ENCODE results near the gene KRTAP12-3.
"Not testable (repeated sequence)": the region's sequence is repeated elsewhere in the genome, so short reads cannot be mapped to it uniquely, and the experiment has no call there.

KRTAP12-3 gene

DNA sequence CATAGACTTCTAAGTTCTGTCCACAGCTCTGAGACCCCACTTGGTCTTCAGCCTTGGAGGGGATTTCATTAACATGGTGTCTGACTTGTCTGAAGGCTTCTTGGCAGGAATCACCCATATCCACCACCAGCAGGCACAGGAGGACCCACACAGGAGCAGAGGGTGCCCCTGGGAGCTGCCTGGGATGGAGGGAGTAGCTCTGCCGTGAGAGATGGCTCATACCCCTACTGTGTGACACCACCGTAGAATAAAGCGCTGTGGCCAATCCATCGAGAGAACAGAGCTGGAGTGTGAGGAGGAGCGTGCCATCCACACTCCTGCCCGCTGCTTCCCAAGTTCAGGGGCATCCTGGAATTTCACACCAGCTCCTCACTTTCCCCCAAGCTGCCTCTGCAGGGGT is 27.3 kb downstream of the KRTAP12-3 start:
- DNase-seq (ENCODE audit: low read depth), result not testable (repeated sequence)

GRCh38 chr21:44686000-44686781 is 28.5 kb downstream of the KRTAP12-3 start:
- no peak for DNase-seq (ENCODE audit: low read depth)

DNA sequence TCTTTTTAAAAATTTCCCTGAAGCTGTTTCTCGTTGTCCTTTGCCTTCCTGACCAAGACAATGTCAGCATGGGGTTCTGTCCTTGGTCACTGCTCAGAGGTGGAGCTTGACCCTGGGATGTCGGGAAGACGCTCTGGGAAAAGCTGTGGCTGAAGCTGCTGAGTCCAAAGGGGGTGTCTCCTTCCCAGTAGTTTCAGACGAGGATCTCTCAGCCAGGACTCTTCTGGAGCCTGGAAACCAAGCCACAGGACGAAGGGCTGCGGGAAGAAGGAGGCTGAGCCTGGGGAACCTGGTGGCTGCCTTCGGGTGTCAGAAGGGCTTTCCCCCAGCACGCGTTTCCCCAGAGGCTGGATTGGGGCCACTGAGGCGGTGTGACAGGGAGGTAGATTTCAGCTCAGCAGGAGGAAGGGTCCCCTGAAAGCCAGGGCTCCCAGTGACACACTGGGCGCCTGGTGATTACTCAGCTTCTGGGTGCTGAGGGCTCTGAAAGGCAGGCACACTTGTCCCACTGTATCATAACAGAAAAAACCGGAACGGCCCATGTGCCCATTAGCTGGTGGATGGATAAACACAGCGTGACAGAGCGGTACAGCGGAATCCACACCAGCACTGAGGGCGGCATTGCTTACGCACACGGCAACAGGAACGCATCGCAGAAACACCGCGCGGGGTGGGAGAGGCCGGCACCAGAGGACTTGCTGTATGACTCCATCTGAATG is 29.3 kb downstream of the KRTAP12-3 start:
- no peak for DNase-seq (ENCODE audit: low read depth)

- no peak for DNase-seq (ENCODE audit: low read depth)
Measured at GRCh38 chr21:44687671-44688070, 29.9 kb downstream of the KRTAP12-3 start.

DNA sequence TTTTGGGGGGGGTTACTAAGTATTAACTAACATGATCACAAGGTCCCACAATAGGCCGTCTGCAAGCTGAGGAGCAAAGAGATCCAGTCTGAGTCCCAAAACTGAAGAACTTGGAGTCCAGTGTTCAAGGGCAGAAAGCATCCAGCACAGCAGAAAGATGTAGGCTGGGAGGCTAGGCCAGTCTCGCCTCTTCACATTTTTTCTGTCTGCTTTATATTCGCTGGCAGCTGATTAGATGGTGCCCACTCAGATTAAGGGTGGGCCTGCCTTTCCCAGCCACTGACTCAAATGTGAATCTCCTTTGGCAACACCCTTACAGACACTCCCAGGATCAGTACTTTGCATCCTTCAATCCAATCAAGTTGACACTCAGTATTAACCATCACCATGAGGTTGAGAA is 32.0 kb downstream of the KRTAP12-3 start:
- not testable (repeated sequence) for DNase-seq (ENCODE audit: low read depth)

- DNase-seq (ENCODE audit: low read depth), result no peak
Measured at GRCh38 chr21:44691686-44692085, 34.0 kb downstream of the KRTAP12-3 start.

DNA sequence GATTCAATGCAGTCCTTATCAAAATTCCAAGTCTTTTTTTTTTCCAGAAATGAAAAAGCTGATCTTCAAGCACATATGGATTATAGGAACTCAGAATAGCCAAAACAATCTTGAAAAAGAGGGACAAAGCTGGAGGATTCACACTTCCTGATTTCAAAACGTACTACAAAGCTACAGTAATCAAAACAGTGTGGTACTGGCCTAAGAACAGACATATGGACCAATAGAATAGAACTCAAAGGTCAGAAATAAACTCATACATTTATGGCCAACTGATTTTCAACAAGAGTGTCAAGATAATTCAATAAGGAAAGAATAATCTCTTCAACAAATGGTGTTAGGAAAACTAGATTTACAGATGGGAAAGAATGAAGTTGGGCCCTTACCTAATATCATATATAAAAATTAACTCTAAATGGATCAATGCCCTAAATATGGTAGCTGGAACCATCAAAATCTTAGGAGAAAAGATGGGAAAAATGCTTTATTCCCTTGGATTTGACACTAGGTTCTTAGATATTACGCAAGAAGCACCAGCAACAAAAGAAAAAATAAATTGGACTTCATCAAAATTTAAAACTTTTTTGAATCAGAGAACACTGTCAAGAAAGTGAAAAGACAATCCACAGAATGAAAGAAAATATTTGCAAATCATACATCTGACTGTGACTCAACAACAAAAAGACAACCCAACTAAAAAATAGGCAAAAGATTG is 35.2 kb downstream of the KRTAP12-3 start:
- DNase-seq (ENCODE audit: low read depth), result no peak

DNA sequence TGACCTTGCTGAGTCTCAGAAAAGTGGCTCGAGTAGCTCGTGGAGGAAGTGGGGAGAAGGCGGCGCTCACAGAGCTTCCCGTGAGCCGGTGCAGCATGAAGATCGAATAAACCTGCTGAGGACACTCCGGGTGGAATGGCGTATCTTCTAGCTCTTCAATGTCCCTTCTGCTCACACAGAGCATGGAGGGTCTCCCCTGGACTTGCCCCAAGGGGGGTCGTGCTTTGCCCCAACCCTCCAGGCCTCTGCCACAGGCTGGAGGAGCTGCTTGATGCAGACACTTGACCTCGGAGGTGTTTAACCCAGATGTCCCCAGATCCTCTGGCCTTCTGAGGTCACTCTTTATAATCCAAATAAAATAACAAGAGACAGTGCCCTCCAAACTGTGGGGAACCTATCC is 37.0 kb downstream of the KRTAP12-3 start:
- no peak for DNase-seq (ENCODE audit: low read depth)

DNA sequence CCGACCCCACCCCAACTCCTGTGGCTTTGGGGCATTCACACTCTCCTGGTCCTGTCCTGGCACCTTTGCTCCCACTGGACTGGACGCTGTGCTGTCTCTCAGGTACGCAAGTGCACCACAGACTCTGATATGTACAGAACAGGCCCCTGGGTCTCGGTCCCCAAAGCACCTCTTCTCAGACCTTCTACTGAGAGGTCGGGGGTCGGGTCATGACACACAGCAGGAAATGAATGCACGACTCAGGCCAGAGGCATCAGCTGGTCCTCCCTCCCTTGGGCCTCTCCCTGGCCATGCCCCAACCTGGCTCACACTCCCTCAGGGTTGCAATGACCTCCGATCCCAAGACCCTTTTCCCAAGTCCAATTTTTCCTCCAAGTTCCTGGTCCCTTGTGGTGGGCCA is 37.5 kb downstream of the KRTAP12-3 start:
- DNase-seq (ENCODE audit: low read depth), result no peak

GRCh38 chr21:44695641-44696040 is 37.9 kb downstream of the KRTAP12-3 start:
- DNase-seq (ENCODE audit: low read depth), result no peak

DNA sequence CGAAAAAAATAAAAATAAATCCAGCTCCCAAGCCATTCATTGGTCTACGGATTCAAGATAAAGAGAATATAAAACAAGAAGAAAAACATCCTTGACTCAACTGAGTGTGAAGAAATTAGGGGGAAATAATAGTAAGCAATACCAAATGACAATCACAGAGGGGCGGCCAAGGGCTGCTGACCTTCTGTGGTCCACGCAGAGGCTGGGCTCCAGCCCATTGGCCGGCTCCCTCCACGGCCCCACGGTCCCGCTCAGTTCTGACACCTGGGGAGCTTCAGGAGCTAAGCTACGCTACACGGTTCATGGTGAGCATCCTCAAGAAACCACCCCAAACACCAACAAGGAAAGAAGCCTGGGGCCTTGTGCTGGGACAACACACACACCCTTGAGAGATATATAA is 38.8 kb downstream of the KRTAP12-3 start:
- DNase-seq (ENCODE audit: low read depth), result no peak

- DNase-seq (ENCODE audit: low read depth), result not testable (repeated sequence)
Measured at GRCh38 chr21:44697172-44697810, 39.6 kb downstream of the KRTAP12-3 start, which contains the start of gene KRTAP10-12. Gene KRTAP10-12 (plus strand): TSS chr21:44697172. CDS start chr21:44697202, 30 bp downstream.

DNA sequence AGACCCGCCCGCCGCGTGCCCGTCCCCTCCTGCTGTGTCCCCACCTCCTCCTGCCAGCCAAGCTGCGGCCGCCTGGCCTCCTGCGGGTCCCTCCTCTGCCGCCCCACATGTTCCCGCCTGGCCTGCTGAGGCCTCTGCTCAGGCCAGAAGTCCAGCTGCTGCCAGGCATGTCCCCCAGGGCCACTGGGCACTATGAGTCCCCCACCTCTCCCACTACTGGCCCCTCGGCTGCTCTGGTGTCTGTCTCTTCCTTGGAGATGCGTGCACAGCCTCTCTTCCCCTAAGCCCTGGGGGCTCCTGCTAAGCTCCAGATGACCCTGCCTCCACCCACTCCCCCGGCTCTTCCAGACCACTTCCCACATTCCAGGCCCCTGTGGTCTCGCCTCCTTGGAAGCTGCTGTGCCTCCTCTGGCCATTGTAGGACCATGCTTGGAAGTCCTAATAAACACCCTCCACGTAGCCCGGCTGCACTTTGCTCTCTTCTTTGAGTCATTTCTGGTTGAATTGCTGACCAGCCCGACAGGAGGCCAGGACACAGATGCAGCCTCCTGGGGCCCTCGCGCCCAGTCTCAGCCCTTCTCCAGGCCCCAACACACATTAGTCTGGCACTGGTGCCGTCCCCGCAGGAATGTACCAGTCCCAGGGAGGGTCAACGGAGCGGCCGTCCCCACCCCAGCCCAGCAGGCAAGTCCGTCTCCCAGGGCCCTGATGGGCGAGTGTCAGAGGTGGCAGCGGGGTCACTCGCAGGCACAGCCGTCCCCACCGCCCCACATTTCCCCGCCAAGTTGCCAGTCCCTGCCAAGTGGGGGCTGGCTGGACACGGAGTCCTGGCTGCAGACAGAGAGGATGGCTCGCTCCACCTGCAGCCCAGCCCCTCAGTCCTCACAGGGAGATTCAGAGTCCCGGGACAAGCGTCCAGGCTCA is 40.3 kb downstream of the KRTAP12-3 start:
- no peak for DNase-seq (ENCODE audit: low read depth)

- no peak for DNase-seq (ENCODE audit: low read depth)
Measured at GRCh38 chr21:44699502-44700001, 41.8 kb downstream of the KRTAP12-3 start.

- no peak for DNase-seq (ENCODE audit: low read depth)
Measured at GRCh38 chr21:44700101-44701022, 42.6 kb downstream of the KRTAP12-3 start.

GRCh38 chr21:44701023-44701400 is 43.3 kb downstream of the KRTAP12-3 start:
- no peak for DNase-seq (ENCODE audit: low read depth)

- DNase-seq (ENCODE audit: low read depth), result no peak
Measured at GRCh38 chr21:44701541-44701940, 43.8 kb downstream of the KRTAP12-3 start.

- DNase-seq (ENCODE audit: low read depth), result no peak
Measured at GRCh38 chr21:44702111-44702972, 44.6 kb downstream of the KRTAP12-3 start.

All from iris pigment epithelial cell (primary cell).